K562 (cell line): ENCODE measurements around the gene ARPC1A. TPM values are rescaled to one million over a fixed set of nuclear protein-coding genes. Genes with fewer than 3 reads are reported as not detected.
A peak's percentile ranks its signal among the peaks of the same experiment; 100 is the strongest.

ENCODE experiments used
- ASH1L ChIP-seq: fragments of 450-650 bp; IDR thresholded peaks from 2 replicates; pipeline ENCODE4 v1.6.1; 2018; ENCODE audit warnings: borderline replicate concordance, mild to moderate bottlenecking, low read depth; ENCODE audit not compliant: partially characterized antibody
- ATF1 ChIP-seq, 2 experiments: fragments of 450-650 bp in 1 of 2; IDR thresholded peaks; 2 replicates each; pipeline ENCODE4 v1.6.1; 2016; ENCODE audit warnings: missing compliant biosample characterization in 1 of 2, missing genetic modification characterization in 1 of 2
- CEBPB ChIP-seq: fragments of 450-650 bp; IDR thresholded peaks from 2 replicates; pipeline ENCODE4 v1.6.1; 2016; ENCODE audit warnings: missing genetic modification characterization, missing compliant biosample characterization
- CREM ChIP-seq: IDR thresholded peaks from 2 replicates; pipeline ENCODE4 v1.6.1; 2014; ENCODE audit warnings: antibody characterized with exemption, low read depth
- ETV5 ChIP-seq: sonication (generic); formaldehyde crosslinking; IDR thresholded peaks from 2 replicates; pipeline ENCODE4 v1.4.0; 2020; ENCODE audit warnings: low read depth, mild to moderate bottlenecking, missing genetic modification reagents
- NRF1 ChIP-seq, 2 experiments: fragments of 450-650 bp; IDR thresholded peaks in 1 of 2; conservative IDR thresholded peaks in 1 of 2; 2 replicates each; pipeline ENCODE4 v1.6.1; 2014; ENCODE audit warnings: mild to moderate bottlenecking in 2 of 2
- POLR2H ChIP-seq: IDR thresholded peaks from 2 replicates; pipeline ENCODE4 v1.6.1; 2016; ENCODE audit warnings: missing genetic modification characterization, low read depth, mild to moderate bottlenecking, control low read depth, missing compliant biosample characterization, moderate library complexity
- POU5F1 ChIP-seq: fragments of 150-350 bp; IDR thresholded peaks from 2 replicates; pipeline ENCODE4 v1.6.1; 2014; ENCODE audit warnings: borderline replicate concordance, low read length, low read depth, mild to moderate bottlenecking; ENCODE audit not compliant: partially characterized antibody
- TBP ChIP-seq: optimal IDR thresholded peaks from 2 replicates; pipeline ENCODE3; 2011; ENCODE audit warnings: low read depth, low read length, improper control_type of control experiment
- TOE1 ChIP-seq, 2 experiments: fragments of 450-650 bp in 1 of 2; sonication (generic) in 1 of 2; formaldehyde crosslinking in 1 of 2; IDR thresholded peaks; 2 replicates each; pipeline versions ENCODE4 v1.7.1 to v1.8.0; 2016 to 2022; ENCODE audit warnings: borderline replicate concordance in 2 of 2, mild to moderate bottlenecking in 2 of 2, antibody characterized with exemption in 1 of 2, inconsistent platforms in 1 of 2, low read depth in 1 of 2, missing genetic modification reagents in 1 of 2, moderate library complexity in 1 of 2
- ZNF197 ChIP-seq: fragments of 200-800 bp; sonication (Bioruptor generic); IDR thresholded peaks from 2 replicates; pipeline ENCODE4 v1.6.1; 2016; ENCODE audit warnings: low read depth, missing genetic modification characterization, missing compliant biosample characterization
- ZZZ3 ChIP-seq: fragments of 450-650 bp; IDR thresholded peaks from 2 replicates; pipeline ENCODE4 v1.6.1; 2016; ENCODE audit warnings: antibody characterized with exemption, mild to moderate bottlenecking, moderate library complexity
- polyA plus RNA-seq, 8 experiments: library from polyadenylated mRNA; depleted of rRNA in 4 of 8; stranded (reverse) in 5 of 8; unstranded in 3 of 8; fragments of >200 nt; fragmentation: Nextera tagmentation in 2 of 8; fragmentation: Illumina TruSeq in 1 of 8; extraction: Ambion mirVana in 2 of 8; extraction: Trizol in 1 of 8; gene quantifications; 2 replicates each; pipeline versions ENCODE4 v1.2.1 to v1.2.3, GENCODE V29; 2011 to 2014; ENCODE audit warnings: inconsistent platforms in 1 of 8, missing spikeins in 1 of 8
- total RNA-seq, 7 experiments: library from RNA; depleted of rRNA in 6 of 7; stranded (reverse); fragments of >200 nt in 6 of 7; fragmentation: Illumina TruSeq in 2 of 7; extraction: Trizol in 2 of 7; gene quantifications; 2 replicates each; pipeline versions ENCODE4 v1.2.1 to v1.2.3, GENCODE V29; 2011 to 2021; ENCODE audit warnings: low replicate concordance in 1 of 7
- TF ChIP-seq, protein P1 (sequence below): sonication (generic); formaldehyde crosslinking; IDR thresholded peaks from 2 replicates; pipeline ENCODE4 v1.8.1; 2023; ENCODE audit warnings: missing genetic modification reagents, mild to moderate bottlenecking, borderline replicate concordance
- TF ChIP-seq, protein P2 (sequence below): fragments of 250-450 bp; sonication (Bioruptor Pico); IDR thresholded peaks from 2 replicates; pipeline ENCODE4 v1.4.0; 2020; ENCODE audit warnings: mild to moderate bottlenecking, moderate library complexity
- TF ChIP-seq, protein P3 (sequence below): sonication (generic); formaldehyde crosslinking; IDR thresholded peaks from 2 replicates; pipeline ENCODE4 v1.8.0; 2022; ENCODE audit warnings: mild to moderate bottlenecking, missing genetic modification reagents

ARPC1A gene
- total and polyA plus RNA-seq, 9 of the 15 experiments (the other 6 are each of a cell fraction or from before 2014, with no cell fraction given): 39.5 to 151 (median 86.1) TPM

DNA sequence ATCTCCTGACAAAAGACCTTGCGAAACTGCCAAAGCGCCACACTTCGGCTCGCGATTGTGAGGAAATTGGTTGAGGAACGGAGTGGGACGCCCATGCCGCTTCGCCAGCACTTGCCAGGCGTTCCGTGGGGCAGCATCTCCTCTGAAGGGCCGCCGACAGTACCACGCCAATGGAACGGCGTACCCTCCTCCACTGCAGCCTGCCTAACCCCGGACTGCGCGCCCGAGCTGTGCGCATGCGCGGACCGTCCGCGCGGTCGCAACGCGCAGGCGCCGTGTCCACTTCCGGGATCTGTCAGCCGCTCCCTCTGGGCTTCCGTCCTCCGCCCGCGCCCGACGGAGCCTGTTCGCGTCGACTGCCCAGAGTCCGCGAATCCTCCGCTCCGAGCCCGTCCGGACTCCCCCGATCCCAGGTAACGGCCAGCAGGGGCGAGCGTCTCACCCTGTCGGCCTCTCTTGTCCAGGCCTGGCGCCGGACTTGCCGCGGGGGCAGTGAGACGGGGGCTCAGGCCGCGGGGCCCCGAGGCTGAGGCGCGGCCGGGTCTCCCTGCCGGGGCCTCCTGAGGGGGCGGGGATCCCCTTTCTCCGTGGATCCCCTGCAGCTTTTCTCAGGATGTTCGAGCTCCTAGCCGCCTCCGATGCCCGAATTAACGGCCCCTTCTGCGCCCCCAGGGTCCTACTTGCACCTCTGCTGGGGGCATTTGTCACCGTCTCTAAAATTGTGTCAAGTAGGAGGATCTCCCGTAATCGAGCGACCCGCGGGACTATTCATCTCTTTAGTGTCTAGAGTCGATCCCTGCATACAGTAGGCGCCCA lies at the start of gene ARPC1A (continued):
- TF ChIP-seq TOE1 (IDR thresholded peaks at IDR 0.05; ENCODE audit: borderline replicate concordance): peak; percentile 71; the same call in 1 of the 2 replicates
- TF ChIP-seq TOE1 (CRISPR knock-in tag; IDR thresholded peaks at IDR 0.05; ENCODE audit: borderline replicate concordance, low read depth): no peak
- TF ChIP-seq CEBPB (tag): peak; percentile 64
- 0 out of 2 replicates have a peak, but pooled peaks have one; percentile 45 for TF ChIP-seq ATF1 (CRISPR knock-in tag; IDR thresholded peaks at IDR 0.05)
- TF ChIP-seq ATF1 (tag; IDR thresholded peaks at IDR 0.05): peak; percentile 86
- TF ChIP-seq TBP: peak; percentile 82
- TF ChIP-seq POLR2H: peak; percentile 61; the same call in 1 of the 2 replicates
- TF ChIP-seq, protein P1, sequence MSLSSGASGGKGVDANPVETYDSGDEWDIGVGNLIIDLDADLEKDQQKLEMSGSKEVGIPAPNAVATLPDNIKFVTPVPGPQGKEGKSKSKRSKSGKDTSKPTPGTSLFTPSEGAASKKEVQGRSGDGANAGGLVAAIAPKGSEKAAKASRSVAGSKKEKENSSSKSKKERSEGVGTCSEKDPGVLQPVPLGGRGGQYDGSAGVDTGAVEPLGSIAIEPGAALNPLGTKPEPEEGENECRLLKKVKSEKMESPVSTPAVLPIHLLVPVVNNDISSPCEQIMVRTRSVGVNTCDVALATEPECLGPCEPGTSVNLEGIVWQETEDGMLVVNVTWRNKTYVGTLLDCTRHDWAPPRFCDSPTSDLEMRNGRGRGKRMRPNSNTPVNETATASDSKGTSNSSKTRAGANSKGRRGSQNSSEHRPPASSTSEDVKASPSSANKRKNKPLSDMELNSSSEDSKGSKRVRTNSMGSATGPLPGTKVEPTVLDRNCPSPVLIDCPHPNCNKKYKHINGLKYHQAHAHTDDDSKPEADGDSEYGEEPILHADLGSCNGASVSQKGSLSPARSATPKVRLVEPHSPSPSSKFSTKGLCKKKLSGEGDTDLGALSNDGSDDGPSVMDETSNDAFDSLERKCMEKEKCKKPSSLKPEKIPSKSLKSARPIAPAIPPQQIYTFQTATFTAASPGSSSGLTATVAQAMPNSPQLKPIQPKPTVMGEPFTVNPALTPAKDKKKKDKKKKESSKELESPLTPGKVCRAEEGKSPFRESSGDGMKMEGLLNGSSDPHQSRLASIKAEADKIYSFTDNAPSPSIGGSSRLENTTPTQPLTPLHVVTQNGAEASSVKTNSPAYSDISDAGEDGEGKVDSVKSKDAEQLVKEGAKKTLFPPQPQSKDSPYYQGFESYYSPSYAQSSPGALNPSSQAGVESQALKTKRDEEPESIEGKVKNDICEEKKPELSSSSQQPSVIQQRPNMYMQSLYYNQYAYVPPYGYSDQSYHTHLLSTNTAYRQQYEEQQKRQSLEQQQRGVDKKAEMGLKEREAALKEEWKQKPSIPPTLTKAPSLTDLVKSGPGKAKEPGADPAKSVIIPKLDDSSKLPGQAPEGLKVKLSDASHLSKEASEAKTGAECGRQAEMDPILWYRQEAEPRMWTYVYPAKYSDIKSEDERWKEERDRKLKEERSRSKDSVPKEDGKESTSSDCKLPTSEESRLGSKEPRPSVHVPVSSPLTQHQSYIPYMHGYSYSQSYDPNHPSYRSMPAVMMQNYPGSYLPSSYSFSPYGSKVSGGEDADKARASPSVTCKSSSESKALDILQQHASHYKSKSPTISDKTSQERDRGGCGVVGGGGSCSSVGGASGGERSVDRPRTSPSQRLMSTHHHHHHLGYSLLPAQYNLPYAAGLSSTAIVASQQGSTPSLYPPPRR (CRISPR knock-in tag): peak; percentile 84; the same call in 1 of the 2 replicates
- TF ChIP-seq ZZZ3: no peak
- peak; percentile 95 for TF ChIP-seq POU5F1
- TF ChIP-seq NRF1 (conservative IDR thresholded peaks at IDR 0.05 in 1 of 2, IDR thresholded peaks at IDR 0.05 in 1 of 2): peak; percentile 99 to 100
- peak; percentile 49; the same call in 1 of the 2 replicates for TF ChIP-seq ETV5
- TF ChIP-seq ZNF197 (CRISPR knock-in tag): no peak
- TF ChIP-seq CREM: peak; percentile 96
- TF ChIP-seq, protein P2, sequence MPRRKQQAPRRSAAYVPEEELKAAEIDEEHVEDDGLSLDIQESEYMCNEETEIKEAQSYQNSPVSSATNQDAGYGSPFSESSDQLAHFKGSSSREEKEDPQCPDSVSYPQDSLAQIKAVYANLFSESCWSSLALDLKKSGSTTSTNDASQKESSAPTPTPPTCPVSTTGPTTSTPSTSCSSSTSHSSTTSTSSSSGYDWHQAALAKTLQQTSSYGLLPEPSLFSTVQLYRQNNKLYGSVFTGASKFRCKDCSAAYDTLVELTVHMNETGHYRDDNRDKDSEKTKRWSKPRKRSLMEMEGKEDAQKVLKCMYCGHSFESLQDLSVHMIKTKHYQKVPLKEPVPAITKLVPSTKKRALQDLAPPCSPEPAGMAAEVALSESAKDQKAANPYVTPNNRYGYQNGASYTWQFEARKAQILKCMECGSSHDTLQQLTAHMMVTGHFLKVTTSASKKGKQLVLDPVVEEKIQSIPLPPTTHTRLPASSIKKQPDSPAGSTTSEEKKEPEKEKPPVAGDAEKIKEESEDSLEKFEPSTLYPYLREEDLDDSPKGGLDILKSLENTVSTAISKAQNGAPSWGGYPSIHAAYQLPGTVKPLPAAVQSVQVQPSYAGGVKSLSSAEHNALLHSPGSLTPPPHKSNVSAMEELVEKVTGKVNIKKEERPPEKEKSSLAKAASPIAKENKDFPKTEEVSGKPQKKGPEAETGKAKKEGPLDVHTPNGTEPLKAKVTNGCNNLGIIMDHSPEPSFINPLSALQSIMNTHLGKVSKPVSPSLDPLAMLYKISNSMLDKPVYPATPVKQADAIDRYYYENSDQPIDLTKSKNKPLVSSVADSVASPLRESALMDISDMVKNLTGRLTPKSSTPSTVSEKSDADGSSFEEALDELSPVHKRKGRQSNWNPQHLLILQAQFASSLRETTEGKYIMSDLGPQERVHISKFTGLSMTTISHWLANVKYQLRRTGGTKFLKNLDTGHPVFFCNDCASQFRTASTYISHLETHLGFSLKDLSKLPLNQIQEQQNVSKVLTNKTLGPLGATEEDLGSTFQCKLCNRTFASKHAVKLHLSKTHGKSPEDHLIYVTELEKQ (CRISPR knock-in tag): no peak
- TF ChIP-seq, protein P3, sequence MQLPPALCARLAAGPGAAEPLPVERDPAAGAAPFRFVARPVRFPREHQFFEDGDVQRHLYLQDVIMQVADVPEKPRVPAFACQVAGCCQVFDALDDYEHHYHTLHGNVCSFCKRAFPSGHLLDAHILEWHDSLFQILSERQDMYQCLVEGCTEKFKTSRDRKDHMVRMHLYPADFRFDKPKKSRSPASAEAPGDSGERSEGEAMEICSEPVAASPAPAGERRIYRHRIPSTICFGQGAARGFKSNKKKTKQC: peak; percentile 84
- TF ChIP-seq ASH1L: peak; percentile 19
